Measurements from ENCODE around the gene PTPRC.

The PTPRC gene

GRCh38 chr1:198711837-198712236 lies 73.0 kb downstream of the PTPRC start:
- DNase-seq: no peak

GRCh38 chr1:198713081-198713480 lies 74.2 kb downstream of the PTPRC start:
- no peak for DNase-seq

GRCh38 chr1:198714271-198714670 lies 75.4 kb downstream of the PTPRC start:
- no peak for DNase-seq

- no peak for DNase-seq
These were observed 77.2 kb downstream of the PTPRC start for GRCh38 chr1:198716051-198716450.

GRCh38 chr1:198717510-198717909 lies 78.7 kb downstream of the PTPRC start:
- no peak for DNase-seq

GRCh38 chr1:198723127-198723526 lies 84.3 kb downstream of the PTPRC start:
- DNase-seq: no peak

GRCh38 chr1:198725090-198725489 lies 86.2 kb downstream of the PTPRC start:
- DNase-seq: no peak

- no peak for DNase-seq
These were observed 87.6 kb downstream of the PTPRC start for GRCh38 chr1:198726455-198726854.

- no peak for DNase-seq
These were observed 90.5 kb downstream of the PTPRC start for GRCh38 chr1:198729195-198729863.

GRCh38 chr1:198730952-198731351 lies 92.1 kb downstream of the PTPRC start:
- no peak for DNase-seq

- DNase-seq: no peak
These were observed 95.6 kb downstream of the PTPRC start for GRCh38 chr1:198734323-198735008.

- peak; percentile 19 for DNase-seq
These were observed 102.9 kb downstream of the PTPRC start for GRCh38 chr1:198741744-198742143.

- no peak for DNase-seq
These were observed 108.3 kb downstream of the PTPRC start for GRCh38 chr1:198747127-198747526.

- no peak for DNase-seq
These were observed 110.4 kb downstream of the PTPRC start for GRCh38 chr1:198749279-198749678.

- DNase-seq: no peak
These were observed 111.2 kb downstream of the PTPRC start for GRCh38 chr1:198750081-198750480.

- no peak for DNase-seq
These were observed 112.9 kb downstream of the PTPRC start for GRCh38 chr1:198751741-198752140.

- DNase-seq: no peak
These were observed 115.8 kb downstream of the PTPRC start for GRCh38 chr1:198754670-198755069.

- no peak for DNase-seq
These were observed 116.9 kb downstream of the PTPRC start for GRCh38 chr1:198755715-198756114.

GRCh38 chr1:198756470-198756869 lies 117.6 kb downstream of the PTPRC start:
- DNase-seq: no peak

- no peak for DNase-seq
These were observed 123.2 kb downstream of the PTPRC start for GRCh38 chr1:198761859-198762616.

GRCh38 chr1:198763298-198763714 lies 124.5 kb downstream of the PTPRC start:
- no peak for DNase-seq

- DNase-seq: no peak
These were observed 125.9 kb downstream of the PTPRC start for GRCh38 chr1:198764748-198765147.

GRCh38 chr1:198765416-198765815 lies 126.6 kb downstream of the PTPRC start:
- no peak for DNase-seq

- no peak for DNase-seq
These were observed 132.8 kb downstream of the PTPRC start for GRCh38 chr1:198771563-198772153.

Data from stimulated activated CD4-positive, alpha-beta T cell treated with anti-CD3 and anti-CD28 coated beads, Interleukin-15, amount 100 ng/mL, for 24 hours (primary cell).